Measurements from ENCODE around the gene SERPINE2.
A peak's percentile ranks its signal among the peaks of the same experiment; 100 is the strongest.

SERPINE2 gene

GRCh38 chr2:224040753-224041152 lies 1.7 kb upstream of the SERPINE2 start:
- Histone ChIP-seq H3K4me2 (ENCODE audit: low read length) (no peak overlapping the region), H3K4me3 (ENCODE audit: low read depth, low read length) (no peak overlapping the region), H3K4me1 (peaks cover 3% of the 10 kb centered on the region), H3K36me3 (ENCODE audit: control insufficient read depth, insufficient read depth, low read length) (no peaks in the 10 kb centered on the region), H3K9ac (no peak overlapping the region), H3K27me3 (ENCODE audit: control insufficient read depth, insufficient read depth, low read length) (no peaks in the 10 kb centered on the region), H2AFZ (no peak overlapping the region), H3K9me3 (ENCODE audit: control insufficient read depth, low read length) (no peaks in the 10 kb centered on the region), H3K79me2 (no peaks in the 10 kb centered on the region), H3K27ac (no peak overlapping the region)
- no peak for TF ChIP-seq CTCF (IDR thresholded peaks at IDR 0.05)

DNA sequence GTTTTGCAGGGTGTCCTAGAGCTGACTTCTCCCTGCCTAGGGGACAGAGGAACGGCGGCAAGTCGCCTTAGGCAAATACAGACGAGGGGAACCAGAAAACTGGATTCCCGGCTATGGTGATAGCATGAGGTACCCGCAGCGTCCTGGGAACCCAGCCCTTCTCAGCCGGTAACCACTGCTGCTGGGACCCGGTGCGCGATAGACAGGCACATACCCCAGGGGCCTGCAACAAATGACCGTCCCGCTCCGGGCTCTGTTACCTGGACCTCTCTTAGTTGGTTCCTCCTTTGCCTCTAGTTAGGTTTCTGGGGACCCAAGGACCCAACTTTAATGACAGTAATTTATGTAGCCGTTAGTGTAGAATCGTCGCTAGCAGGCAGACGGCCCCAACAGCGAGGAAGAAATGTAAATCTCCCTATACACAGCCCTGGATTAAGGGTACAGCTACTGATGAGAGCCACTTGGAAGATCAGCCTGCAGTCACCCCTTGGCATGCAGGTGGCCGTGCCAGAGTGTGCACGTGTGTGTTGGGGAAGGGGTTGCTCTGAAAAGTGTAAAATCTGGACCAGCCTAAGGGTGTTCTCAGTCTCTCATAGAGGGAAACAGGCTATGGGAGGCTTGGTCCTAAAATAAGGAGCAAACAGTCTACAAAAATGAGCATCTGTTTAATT lies 819 bp upstream of the SERPINE2 start:
- Histone ChIP-seq H2AFZ (peak overlapping the region; percentile 59), H3K36me3 (ENCODE audit: control insufficient read depth, insufficient read depth, low read length) (no peaks in the 10 kb centered on the region), H3K9ac (no peak overlapping the region), H3K4me3 (ENCODE audit: low read depth, low read length) (no peak overlapping the region), H3K4me1 (peaks cover 3% of the 10 kb centered on the region), H3K4me2 (ENCODE audit: low read length) (peak overlapping the region; percentile 59), H3K79me2 (no peaks in the 10 kb centered on the region), H3K27ac (no peak overlapping the region), H3K27me3 (ENCODE audit: control insufficient read depth, insufficient read depth, low read length) (no peaks in the 10 kb centered on the region), H3K9me3 (ENCODE audit: control insufficient read depth, low read length) (no peaks in the 10 kb centered on the region)
- no peak for TF ChIP-seq CTCF (IDR thresholded peaks at IDR 0.05)

DNA sequence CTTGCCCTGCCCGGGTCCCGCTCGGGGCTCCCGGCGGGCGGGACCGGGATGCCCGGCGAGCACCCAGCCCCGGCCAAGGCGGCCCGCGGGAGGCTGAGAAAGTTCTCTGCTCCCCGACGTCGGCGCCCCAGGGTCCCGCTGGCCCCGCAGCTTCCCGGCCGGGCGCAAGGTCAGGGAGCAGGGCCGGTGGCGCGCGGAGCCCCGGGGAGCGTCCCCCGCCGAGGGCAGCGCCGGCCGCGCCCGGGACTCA lies 331 bp downstream of the SERPINE2 start:
- Histone ChIP-seq H3K36me3 (ENCODE audit: control insufficient read depth, insufficient read depth, low read length) (no peaks in the 10 kb centered on the region), H3K4me1 (peaks cover 3% of the 10 kb centered on the region), H3K4me2 (ENCODE audit: low read length) (peak overlapping the region; percentile 76), H2AFZ (no peak overlapping the region), H3K27ac (no peak overlapping the region), H3K4me3 (ENCODE audit: low read depth, low read length) (peak overlapping the region; percentile 51), H3K9ac (no peak overlapping the region), H3K9me3 (ENCODE audit: control insufficient read depth, low read length) (no peaks in the 10 kb centered on the region), H3K79me2 (no peaks in the 10 kb centered on the region), H3K27me3 (ENCODE audit: control insufficient read depth, insufficient read depth, low read length) (no peaks in the 10 kb centered on the region)
- TF ChIP-seq CTCF (IDR thresholded peaks at IDR 0.05): no peak

GRCh38 chr2:224038049-224038829 lies 847 bp downstream of the SERPINE2 start:
- H3K27me3 ChIP-seq (ENCODE audit: control insufficient read depth, insufficient read depth, low read length): no peaks in the 10 kb centered on the region

More at GRCh38 chr2:224038049-224038829, 847 bp downstream of the SERPINE2 start:
- Histone ChIP-seq H3K4me3 (ENCODE audit: low read depth, low read length) (peak overlapping the region; percentile 51), H3K36me3 (ENCODE audit: control insufficient read depth, insufficient read depth, low read length) (no peaks in the 10 kb centered on the region), H3K27ac (no peak overlapping the region), H3K4me2 (ENCODE audit: low read length) (peak overlapping the region; percentile 76), H3K9ac (no peak overlapping the region), H3K4me1 (peaks cover 3% of the 10 kb centered on the region), H3K79me2 (no peaks in the 10 kb centered on the region), H3K9me3 (ENCODE audit: control insufficient read depth, low read length) (no peaks in the 10 kb centered on the region), H2AFZ (peak overlapping the region; percentile 62)
- no peak for TF ChIP-seq CTCF (IDR thresholded peaks at IDR 0.05)
